Loucy (cell line): ENCODE measurements around the gene SLC9B2.

Source experiments
- H2AFZ ChIP-seq: fragments of 200-600 bp; sonication (generic); 2 replicates; pipeline ENCODE4 v1.6.0; 2016; ENCODE audit warnings: antibody characterized with exemption, mild to moderate bottlenecking, low read length, moderate library complexity
- H3F3A ChIP-seq: fragments of 200-600 bp; 2 replicates; pipeline ENCODE4 v1.6.0; 2016; ENCODE audit warnings: antibody characterized with exemption, low read depth, mild to moderate bottlenecking
- H3K27me3 ChIP-seq: fragments of 200-600 bp; sonication (generic); 2 replicates; pipeline ENCODE4 v1.6.1; 2014; ENCODE audit warnings: low read length, mild to moderate bottlenecking; ENCODE audit not compliant: insufficient read depth, poor library complexity, severe bottlenecking
- H3K36me3 ChIP-seq: fragments of 200-600 bp; sonication (generic); 2 replicates; pipeline ENCODE4 v1.6.1; 2016; ENCODE audit warnings: low read length; ENCODE audit not compliant: insufficient read depth
- H3K4me1 ChIP-seq: fragments of 200-600 bp; sonication (generic); 2 replicates; pipeline ENCODE4 v1.5.1; 2014; ENCODE audit warnings: low read length, mild to moderate bottlenecking; ENCODE audit not compliant: insufficient read depth, poor library complexity, severe bottlenecking
- H3K4me2 ChIP-seq: fragments of 200-600 bp; sonication (generic); 2 replicates; pipeline ENCODE4 v1.6.0; 2014; ENCODE audit warnings: antibody characterized with exemption, low read length, low read depth, mild to moderate bottlenecking; ENCODE audit not compliant: poor library complexity, severe bottlenecking
- H3K4me3 ChIP-seq: fragments of 200-600 bp; sonication (generic); 2 replicates; pipeline ENCODE4 v1.5.1; 2014; ENCODE audit warnings: low read length, mild to moderate bottlenecking, mixed read lengths; ENCODE audit not compliant: poor library complexity, severe bottlenecking
- H3K79me2 ChIP-seq: fragments of 200-600 bp; sonication (generic); 2 replicates; pipeline ENCODE4 v1.6.1; 2014; ENCODE audit warnings: low read length; ENCODE audit not compliant: insufficient read depth
- H3K9ac ChIP-seq: fragments of 200-600 bp; sonication (generic); 2 replicates; pipeline ENCODE4 v1.6.0; 2014; ENCODE audit warnings: mild to moderate bottlenecking, low read depth, low read length, moderate library complexity; ENCODE audit not compliant: poor library complexity, severe bottlenecking
- H3K9me2 ChIP-seq: fragments of 200-600 bp; sonication (generic); replicated peaks from 2 replicates; pipeline ENCODE4 v1.6.1; 2016; ENCODE audit warnings: low read depth, low read length, mixed read lengths
- H3K9me3 ChIP-seq: fragments of 200-600 bp; sonication (generic); 2 replicates; pipeline ENCODE4 v1.6.1; 2014; ENCODE audit warnings: mild to moderate bottlenecking, antibody characterized with exemption, low read length, low read depth; ENCODE audit not compliant: insufficient read depth
- H4K20me1 ChIP-seq: fragments of 200-600 bp; sonication (generic); 2 replicates; pipeline ENCODE4 v1.6.0; 2014; ENCODE audit warnings: antibody characterized with exemption, low read length, mild to moderate bottlenecking; ENCODE audit not compliant: insufficient read depth, poor library complexity, severe bottlenecking
- EZH2phosphoT487 ChIP-seq: fragments of 200-600 bp; IDR thresholded peaks from 2 replicates; pipeline ENCODE4 v1.6.1; 2018; ENCODE audit warnings: antibody characterized with exemption, mild to moderate bottlenecking, moderate library complexity, borderline replicate concordance
- TF ChIP-seq, protein P1 (sequence below): fragments of 200-600 bp; sonication (generic); conservative IDR thresholded peaks from 2 replicates; pipeline ENCODE4 v1.5.1; 2014; ENCODE audit warnings: mild to moderate bottlenecking, antibody characterized with exemption, low read length

Gene SLC9B2

DNA sequence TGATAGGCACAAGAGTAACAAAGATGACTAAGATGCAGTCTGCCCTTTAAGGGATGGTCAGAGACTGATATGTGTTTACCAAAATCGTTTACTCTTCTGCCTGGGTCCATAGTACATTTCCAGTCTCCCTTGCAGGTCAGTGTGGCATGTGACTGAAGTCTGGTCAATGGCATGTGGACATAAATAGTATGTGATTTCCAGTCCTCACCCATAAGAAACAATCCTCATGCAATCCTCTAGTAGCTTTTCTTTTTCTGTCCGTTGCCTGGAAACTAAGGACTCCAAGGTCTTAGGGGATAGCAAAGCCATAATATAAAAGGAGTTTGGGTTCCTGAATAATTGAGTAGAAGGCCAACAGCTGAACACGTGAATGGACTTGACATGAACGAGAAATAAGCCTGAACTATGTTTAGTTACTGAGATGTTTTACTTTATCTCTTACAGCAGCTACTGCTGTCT, 1.1 kb downstream of the SLC9B2 start:
- H3K9ac ChIP-seq: peak overlapping the region; percentile 81
- H3F3A ChIP-seq: no peaks in the 10 kb centered on the region
- H3K79me2 ChIP-seq: peaks cover 36% of the 10 kb centered on the region
- H3K4me3 ChIP-seq: peak overlapping the region; percentile 86
- H3K4me1 ChIP-seq: peaks cover 32% of the 10 kb centered on the region
- no peaks in the 10 kb centered on the region for H3K9me2 ChIP-seq
- H4K20me1 ChIP-seq: peaks cover 5% of the 10 kb centered on the region
- H3K27me3 ChIP-seq: no peaks in the 10 kb centered on the region
- H3K4me2 ChIP-seq: peak overlapping the region; percentile 75
- TF ChIP-seq EZH2phosphoT487: no peak
- TF ChIP-seq, protein P1, sequence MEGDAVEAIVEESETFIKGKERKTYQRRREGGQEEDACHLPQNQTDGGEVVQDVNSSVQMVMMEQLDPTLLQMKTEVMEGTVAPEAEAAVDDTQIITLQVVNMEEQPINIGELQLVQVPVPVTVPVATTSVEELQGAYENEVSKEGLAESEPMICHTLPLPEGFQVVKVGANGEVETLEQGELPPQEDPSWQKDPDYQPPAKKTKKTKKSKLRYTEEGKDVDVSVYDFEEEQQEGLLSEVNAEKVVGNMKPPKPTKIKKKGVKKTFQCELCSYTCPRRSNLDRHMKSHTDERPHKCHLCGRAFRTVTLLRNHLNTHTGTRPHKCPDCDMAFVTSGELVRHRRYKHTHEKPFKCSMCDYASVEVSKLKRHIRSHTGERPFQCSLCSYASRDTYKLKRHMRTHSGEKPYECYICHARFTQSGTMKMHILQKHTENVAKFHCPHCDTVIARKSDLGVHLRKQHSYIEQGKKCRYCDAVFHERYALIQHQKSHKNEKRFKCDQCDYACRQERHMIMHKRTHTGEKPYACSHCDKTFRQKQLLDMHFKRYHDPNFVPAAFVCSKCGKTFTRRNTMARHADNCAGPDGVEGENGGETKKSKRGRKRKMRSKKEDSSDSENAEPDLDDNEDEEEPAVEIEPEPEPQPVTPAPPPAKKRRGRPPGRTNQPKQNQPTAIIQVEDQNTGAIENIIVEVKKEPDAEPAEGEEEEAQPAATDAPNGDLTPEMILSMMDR: no peak
- H3K36me3 ChIP-seq: no peaks in the 10 kb centered on the region
- H3K9me3 ChIP-seq: no peaks in the 10 kb centered on the region
- peak overlapping the region; percentile 89 for H2AFZ ChIP-seq

DNA sequence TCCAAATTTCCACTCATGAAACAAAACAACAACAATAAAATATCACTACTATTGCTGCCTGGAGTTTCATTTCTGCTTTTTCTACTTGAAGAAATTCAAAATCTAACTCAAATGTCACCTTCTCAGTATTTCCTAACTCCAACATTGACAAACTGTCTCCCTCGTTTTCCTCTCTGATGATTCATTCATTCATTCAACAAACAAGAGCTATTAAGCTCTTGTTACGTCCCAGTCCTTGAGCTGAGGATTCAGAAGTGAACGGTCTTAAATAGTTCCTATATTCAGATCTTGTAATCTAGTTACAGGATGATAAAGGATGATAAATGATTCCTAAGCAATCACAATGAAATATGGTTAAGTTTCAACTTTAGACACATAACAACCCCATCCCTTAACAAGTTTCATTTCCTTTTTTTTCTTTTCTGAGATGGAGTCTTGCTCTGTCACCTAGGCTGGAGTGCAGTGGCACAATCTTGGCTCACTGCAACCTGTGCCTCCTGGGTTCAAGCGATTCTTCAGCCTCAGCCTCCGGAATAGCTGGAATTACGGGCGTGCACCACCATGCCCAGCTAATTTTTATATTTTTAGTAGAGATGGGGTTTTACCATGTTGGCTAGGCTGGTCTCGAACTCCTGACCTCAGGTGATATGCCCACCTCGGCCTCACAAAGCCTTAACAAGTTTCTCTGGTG, 1.7 kb downstream of the SLC9B2 start:
- TF ChIP-seq EZH2phosphoT487: no peak
- TF ChIP-seq, protein P1: no peak
- H3K9ac ChIP-seq: peak overlapping the region; percentile 81
- no peaks in the 10 kb centered on the region for H3K36me3 ChIP-seq
- H3K79me2 ChIP-seq: peaks cover 36% of the 10 kb centered on the region
- peak overlapping the region; percentile 75 for H3K4me2 ChIP-seq
- H3K4me1 ChIP-seq: peaks cover 35% of the 10 kb centered on the region
- H3K27me3 ChIP-seq: no peaks in the 10 kb centered on the region
- H3K9me3 ChIP-seq: no peaks in the 10 kb centered on the region
- H4K20me1 ChIP-seq: peaks cover 8% of the 10 kb centered on the region
- H3F3A ChIP-seq: peaks cover 4% of the 10 kb centered on the region; the same call in 1 of the 2 replicates
- H3K9me2 ChIP-seq: no peaks in the 10 kb centered on the region
- H3K4me3 ChIP-seq: peak overlapping the region; percentile 86
- no peak overlapping the region for H2AFZ ChIP-seq

DNA sequence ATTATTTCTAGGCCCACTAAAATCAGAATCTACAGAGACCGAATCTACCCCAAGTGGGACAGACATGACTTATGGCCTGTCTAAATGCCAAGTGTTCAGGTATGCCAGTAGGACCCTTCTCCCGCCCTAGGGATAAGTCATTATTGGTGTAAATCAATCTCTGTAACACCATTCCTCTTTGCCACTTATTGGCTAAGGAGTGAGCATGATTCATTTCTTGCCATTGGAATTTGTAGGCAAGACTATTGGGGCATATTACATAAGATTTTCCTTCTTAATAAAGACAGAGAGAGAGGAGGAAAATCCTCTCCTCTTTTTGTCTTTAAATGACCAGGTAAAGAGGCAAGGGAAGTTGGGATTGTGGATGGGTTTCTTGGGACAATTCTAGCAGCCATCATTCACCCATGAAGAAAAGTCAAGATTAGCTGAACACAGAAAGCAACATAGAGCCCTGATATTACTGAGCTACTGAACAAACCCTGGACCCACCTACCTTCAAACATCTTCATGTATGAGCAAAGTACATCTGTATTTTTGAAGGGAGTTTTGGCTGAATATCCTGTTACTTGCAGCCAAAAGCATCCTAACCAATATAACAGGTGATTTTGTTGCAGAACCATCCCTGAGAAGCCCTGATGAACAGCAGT, 2.6 kb downstream of the SLC9B2 start:
- H3K79me2 ChIP-seq: peaks cover 36% of the 10 kb centered on the region

More for the DNA sequence above, 2.6 kb downstream of the SLC9B2 start:
- Histone ChIP-seq H3K9me2 (no peaks in the 10 kb centered on the region), H3K27me3 (no peaks in the 10 kb centered on the region), H3K4me1 (peaks cover 43% of the 10 kb centered on the region), H2AFZ (no peak overlapping the region), H4K20me1 (peaks cover 8% of the 10 kb centered on the region), H3K9me3 (no peaks in the 10 kb centered on the region), H3K36me3 (no peaks in the 10 kb centered on the region), H3K4me2 (peak overlapping the region; percentile 75), H3K4me3 (peak overlapping the region; percentile 86), H3K9ac (peak overlapping the region; percentile 81), H3F3A (peaks cover 4% of the 10 kb centered on the region; the same call in 1 of the 2 replicates)
- no peak for TF ChIP-seq EZH2phosphoT487
- TF ChIP-seq, protein P1: no peak
